Testis (tissue), 3 donors: ENCODE measurements around the gene MAB21L4. TPM values are rescaled to one million over a fixed set of nuclear protein-coding genes. Genes with fewer than 3 reads are reported as not detected.

Experiments
- DNase-seq: peaks from one replicate; pipeline ENCODE4 v3.0.0-alpha.2; 2019
- H3K27ac ChIP-seq, 2 donors: fragments of 200-600 bp; sonication (generic); one replicate each; pipeline ENCODE4 v1.5.1; 2019
- H3K27me3 ChIP-seq: fragments of 200-600 bp; sonication (generic); one replicate; pipeline ENCODE4 v1.5.1; 2019
- H3K36me3 ChIP-seq: fragments of 200-600 bp; sonication (generic); one replicate; pipeline ENCODE4 v1.5.1; 2017; ENCODE audit warnings: low read depth; ENCODE audit errors: missing control alignments
- H3K4me1 ChIP-seq: fragments of 200-600 bp; sonication (generic); one replicate; pipeline ENCODE4 v1.5.1; 2019
- H3K4me3 ChIP-seq, 2 donors: fragments of 200-600 bp; sonication (generic); one replicate each; pipeline ENCODE4 v1.5.1; 2017 to 2019
- H3K9me3 ChIP-seq: fragments of 200-600 bp; sonication (generic); one replicate; pipeline ENCODE4 v1.5.1; 2017
- POLR2A ChIP-seq: fragments of 450-650 bp; IDR thresholded peaks from one replicate; pipeline ENCODE4 v1.6.1; 2017; ENCODE audit warnings: antibody characterized with exemption, mild to moderate bottlenecking, moderate library complexity
- WGBS, 2 donors: methylation state at CpG; one replicate each; pipeline ENCODE4 v1.1.5; 2018; 5-methylcytosine and 5-hydroxymethylcytosine counted together
- intact Hi-C: fragments of 100-400 bp; cut with DNase I; formaldehyde crosslinking; loops from one replicate; pipeline ENCODE4 v1.15.1; 2023; ENCODE audit warnings: low total_unique reads
- polyA plus RNA-seq: library from polyadenylated mRNA; stranded (reverse); fragments of 350-450 nt; fragmentation: Illumina TruSeq; extraction: RNeasy Lipid Tissue Mini Kit (QIAGEN cat#74804); gene quantifications from one replicate; pipeline ENCODE4 v1.2.3, GENCODE V29; 2014; ENCODE audit warnings: low read depth, low replicate concordance; ENCODE audit not compliant: insufficient read depth
- total RNA-seq, 2 donors: library from RNA; depleted of rRNA; stranded (reverse); fragments of >200 nt; gene quantifications; one replicate each; pipeline ENCODE4 v1.2.3, GENCODE V29; 2016
- TF ChIP-seq, protein P1 (sequence below), 3 experiments: fragments of 450-650 bp in 2 of 3; fragments of 200-600 bp in 1 of 3; sonication (generic) in 1 of 3; IDR thresholded peaks; one replicate each; pipeline ENCODE4 v1.5.1; 2016 to 2019; ENCODE audit warnings: antibody characterized with exemption in 3 of 3, mild to moderate bottlenecking in 2 of 3, moderate library complexity in 1 of 3

Gene MAB21L4
- total and polyA plus RNA-seq, 3 donors from 2014 or later: 1.1 TPM; not detected in 2

DNA sequence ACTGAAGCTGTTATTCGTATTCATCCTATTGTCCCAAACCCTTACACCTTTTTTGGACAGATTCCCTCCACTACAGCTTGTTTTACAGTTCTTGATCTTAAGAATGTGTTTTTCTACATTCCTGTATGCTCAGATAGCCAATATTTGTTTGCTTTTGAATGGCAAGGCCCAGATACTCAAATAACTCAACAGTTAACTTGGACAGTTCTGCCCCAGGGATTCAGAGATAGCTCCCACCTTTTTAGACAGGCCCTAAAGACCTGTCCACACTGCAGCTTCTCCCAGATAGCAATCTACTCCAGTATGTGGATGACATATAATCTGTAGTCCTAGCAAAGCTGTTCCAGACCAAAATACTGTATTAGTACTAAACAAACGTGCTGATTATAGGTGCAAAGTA lies 34.4 kb downstream of the MAB21L4 start:
- no peak overlapping the region for H3K4me3 ChIP-seq
- 97% methylated on average over 2 of the region's 2 CpGs for WGBS, 2 donors
- H3K36me3 ChIP-seq: no peaks in the 10 kb centered on the region
- H3K4me1 ChIP-seq: peaks cover 6% of the 10 kb centered on the region
- DNase-seq: no peak
- intact Hi-C loops: no loop called here
- H3K27me3 ChIP-seq: no peaks in the 10 kb centered on the region
- TF ChIP-seq POLR2A: no peak
- TF ChIP-seq, protein P1, sequence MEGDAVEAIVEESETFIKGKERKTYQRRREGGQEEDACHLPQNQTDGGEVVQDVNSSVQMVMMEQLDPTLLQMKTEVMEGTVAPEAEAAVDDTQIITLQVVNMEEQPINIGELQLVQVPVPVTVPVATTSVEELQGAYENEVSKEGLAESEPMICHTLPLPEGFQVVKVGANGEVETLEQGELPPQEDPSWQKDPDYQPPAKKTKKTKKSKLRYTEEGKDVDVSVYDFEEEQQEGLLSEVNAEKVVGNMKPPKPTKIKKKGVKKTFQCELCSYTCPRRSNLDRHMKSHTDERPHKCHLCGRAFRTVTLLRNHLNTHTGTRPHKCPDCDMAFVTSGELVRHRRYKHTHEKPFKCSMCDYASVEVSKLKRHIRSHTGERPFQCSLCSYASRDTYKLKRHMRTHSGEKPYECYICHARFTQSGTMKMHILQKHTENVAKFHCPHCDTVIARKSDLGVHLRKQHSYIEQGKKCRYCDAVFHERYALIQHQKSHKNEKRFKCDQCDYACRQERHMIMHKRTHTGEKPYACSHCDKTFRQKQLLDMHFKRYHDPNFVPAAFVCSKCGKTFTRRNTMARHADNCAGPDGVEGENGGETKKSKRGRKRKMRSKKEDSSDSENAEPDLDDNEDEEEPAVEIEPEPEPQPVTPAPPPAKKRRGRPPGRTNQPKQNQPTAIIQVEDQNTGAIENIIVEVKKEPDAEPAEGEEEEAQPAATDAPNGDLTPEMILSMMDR (IDR thresholded peaks at IDR 0.05): no peak
- no peak overlapping the region for H3K27ac ChIP-seq
- H3K9me3 ChIP-seq: no peaks in the 10 kb centered on the region

DNA sequence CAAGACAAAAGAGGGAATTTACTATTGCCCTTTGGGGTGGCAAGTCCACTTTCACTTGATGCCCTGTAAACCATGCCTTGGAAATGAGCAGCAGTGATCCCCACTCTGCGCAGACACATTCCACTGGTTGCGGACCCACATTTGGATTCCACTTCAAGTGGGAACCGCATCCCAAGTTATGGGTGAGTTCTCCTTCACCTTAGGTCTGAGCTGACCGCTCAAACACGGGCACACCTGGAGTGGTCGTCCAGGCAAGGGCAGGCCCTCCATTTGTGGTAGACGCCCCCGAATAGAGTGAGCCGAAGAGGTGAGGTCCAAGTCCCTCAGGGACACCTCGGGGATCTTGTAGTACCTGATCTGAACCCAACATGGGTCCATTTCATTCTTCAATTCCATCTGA lies 37.1 kb downstream of the MAB21L4 start:
- H3K27ac ChIP-seq: no peak overlapping the region
- no peak for DNase-seq
- TF ChIP-seq POLR2A: no peak
- TF ChIP-seq, protein P1 (IDR thresholded peaks at IDR 0.05): no peak
- no peaks in the 10 kb centered on the region for H3K36me3 ChIP-seq
- intact Hi-C loops: no loop called here
- no peaks in the 10 kb centered on the region for H3K4me1 ChIP-seq
- WGBS, 2 donors: 93 to 96% methylated on average over 10 of the region's 10 CpGs
- H3K4me3 ChIP-seq: no peak overlapping the region
- H3K9me3 ChIP-seq: no peaks in the 10 kb centered on the region
- H3K27me3 ChIP-seq: no peaks in the 10 kb centered on the region

DNA sequence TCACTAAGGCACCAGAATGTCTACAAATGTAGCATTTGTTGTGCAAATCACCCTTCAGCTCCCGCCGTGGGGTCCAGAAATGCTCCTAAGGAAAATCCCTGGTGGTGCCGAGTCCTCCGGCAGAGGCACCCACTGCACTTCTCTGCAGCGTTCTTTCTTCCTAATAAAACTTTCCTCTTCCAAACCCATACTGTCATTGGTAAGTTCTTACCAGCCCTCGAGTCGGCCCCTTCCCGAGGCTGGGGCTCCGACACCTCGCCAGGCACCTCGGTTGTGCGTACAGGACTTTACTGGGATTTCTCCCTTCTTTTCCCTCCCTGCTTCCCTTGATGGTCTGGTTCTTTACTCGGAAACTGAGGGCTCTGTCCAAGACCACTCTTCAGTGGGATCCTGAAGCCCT lies 37.6 kb downstream of the MAB21L4 start:
- intact Hi-C loops: no loop called here
- WGBS, 2 donors: 96 to 97% methylated on average over 13 of the region's 13 CpGs

DNA sequence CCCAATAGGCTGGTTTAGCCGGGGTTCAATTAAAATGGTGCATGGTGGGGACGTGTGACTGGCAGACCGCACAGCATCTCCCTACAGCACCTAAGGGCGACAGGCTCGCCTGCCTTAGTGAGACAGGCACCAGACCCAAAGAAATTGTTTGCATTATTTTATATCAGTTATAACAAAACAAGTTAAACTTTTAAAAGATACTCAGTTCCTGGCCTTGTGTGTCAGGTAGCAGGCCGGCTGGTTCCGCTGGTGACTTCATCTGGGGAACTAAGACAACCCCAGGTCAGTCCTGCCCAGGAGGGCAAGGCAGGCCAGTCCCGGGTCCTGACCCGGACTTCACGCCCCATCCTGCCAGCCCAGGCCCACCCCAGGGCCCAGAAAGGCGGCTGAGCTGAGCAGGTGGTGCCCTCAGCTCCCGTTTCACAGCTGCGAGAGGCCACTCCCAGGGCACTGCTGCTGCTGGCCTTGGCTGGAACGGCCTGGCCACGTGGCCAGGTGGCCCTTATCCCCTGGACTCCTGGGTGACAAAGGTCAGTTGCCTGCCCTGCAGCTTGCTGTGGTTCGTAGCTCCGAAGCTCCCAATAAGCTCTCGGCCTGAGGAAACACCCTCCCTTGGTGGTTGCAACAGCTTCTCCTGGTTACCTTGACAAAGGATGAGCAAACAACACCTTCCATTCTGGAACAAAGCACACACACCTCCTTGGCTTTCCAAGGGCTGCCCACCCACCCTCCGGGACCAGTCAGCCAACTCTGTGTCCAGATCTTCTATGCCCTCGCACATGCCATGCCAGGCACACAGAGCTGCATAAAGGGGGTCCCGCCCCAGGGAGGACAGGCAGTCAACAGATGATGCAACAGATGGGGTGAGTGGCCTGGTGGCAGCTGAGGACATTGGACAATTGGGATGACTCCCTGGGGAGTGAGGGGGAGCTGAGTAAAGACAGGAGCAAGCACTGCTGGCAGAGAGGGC lies 38.6 kb downstream of the MAB21L4 start:
- no peaks in the 10 kb centered on the region for H3K9me3 ChIP-seq
- WGBS, 2 donors: 82 to 86% methylated on average over 10 to 21 of the region's 21 CpGs
- no peaks in the 10 kb centered on the region for H3K27me3 ChIP-seq
- TF ChIP-seq POLR2A: no peak
- TF ChIP-seq, protein P1 (IDR thresholded peaks at IDR 0.05): no peak
- no peak overlapping the region for H3K4me3 ChIP-seq
- no peak for DNase-seq
- no peaks in the 10 kb centered on the region for H3K36me3 ChIP-seq
- H3K27ac ChIP-seq: no peak overlapping the region
- intact Hi-C loops: no loop called here
- no peaks in the 10 kb centered on the region for H3K4me1 ChIP-seq

More for the DNA sequence above, 37.6 kb downstream of the MAB21L4 start:
- Histone ChIP-seq H3K9me3 (no peaks in the 10 kb centered on the region), H3K36me3 (no peaks in the 10 kb centered on the region), H3K4me1 (no peaks in the 10 kb centered on the region), H3K27me3 (no peaks in the 10 kb centered on the region), H3K4me3 (no peak overlapping the region), H3K27ac (no peak overlapping the region)
- no peak for DNase-seq
- TF ChIP-seq POLR2A: no peak
- TF ChIP-seq, protein P1 (IDR thresholded peaks at IDR 0.05): no peak
